Ovary (tissue), 9 donors: ENCODE measurements around the gene NTRK3. TPM values are rescaled to one million over a fixed set of nuclear protein-coding genes. Genes with fewer than 3 reads are reported as not detected.

Experiments
- DNase-seq, 5 donors: peaks; one replicate each; pipeline ENCODE4 v3.0.0-alpha.2; 2019 to 2020
- H3K27ac ChIP-seq, 2 donors: fragments of 200-600 bp; one replicate each; pipeline versions ENCODE4 v1.5.1 to v1.8.0; 2019 to 2022
- H3K27me3 ChIP-seq: fragments of 200-600 bp; one replicate; pipeline ENCODE4 v1.8.0; 2022
- H3K36me3 ChIP-seq: fragments of 200-600 bp; sonication (generic); one replicate; pipeline ENCODE4 v1.5.1; 2019
- H3K4me1 ChIP-seq: one replicate; pipeline ENCODE4 v1.8.1; 2013; ENCODE audit warnings: mild to moderate bottlenecking, moderate library complexity; ENCODE audit not compliant: insufficient read depth
- H3K4me3 ChIP-seq: fragments of 200-600 bp; sonication (generic); one replicate; pipeline ENCODE4 v1.5.1; 2017
- H3K9me3 ChIP-seq, 2 donors: fragments of 200-600 bp in 1 of 2; sonication (generic) in 1 of 2; one replicate each; pipeline versions ENCODE4 v1.5.1 to v1.8.1; 2013 to 2019; ENCODE audit warnings: mild to moderate bottlenecking in 1 of 2, moderate library complexity in 1 of 2
- EP300 ChIP-seq: sonication (generic); formaldehyde crosslinking; IDR thresholded peaks from one replicate; pipeline ENCODE4 v1.6.1; 2017; ENCODE audit warnings: antibody characterized with exemption
- POLR2A ChIP-seq: fragments of 450-650 bp; IDR thresholded peaks from one replicate; pipeline ENCODE4 v1.6.1; 2017; ENCODE audit warnings: antibody characterized with exemption, mild to moderate bottlenecking, moderate library complexity
- WGBS, 3 donors: extraction: QIAGEN DNeasy Blood & Tissue Kit in 1 of 3; methylation state at CpG; one replicate each; pipeline versions ENCODE4 v1.1.5 to v1.1.7; 2013 to 2017; 5-methylcytosine and 5-hydroxymethylcytosine counted together
- intact Hi-C, 4 donors: fragments of 100-400 bp; cut with DNase I; formaldehyde crosslinking; loops; one replicate each; pipeline versions ENCODE4 v1.11.0 to v1.15.1; 2022 to 2023
- polyA plus RNA-seq, 2 donors: library from polyadenylated mRNA; stranded (reverse); fragments of 200-250 nt in 1 of 2; fragments of 350-450 nt in 1 of 2; fragmentation: Illumina TruSeq in 1 of 2; extraction: RNeasy Lipid Tissue Mini Kit (QIAGEN cat#74804) in 1 of 2; gene quantifications; one replicate each; pipeline ENCODE4 v1.2.3, GENCODE V29; 2013 to 2014
- total RNA-seq, 7 donors: library from RNA; depleted of rRNA in 2 of 7; stranded (reverse); fragments of >200 nt in 2 of 7; fragmentation: NEBNext Ultra II Directional in 3 of 7; extraction: Animal tissue kit (Norgen Biotek cat#: 25700) in 3 of 7; gene quantifications; one replicate each; pipeline versions ENCODE4 v1.1.0 to v1.2.4, GENCODE V29; 2016 to 2023
- TF ChIP-seq, protein P1 (sequence below), 3 donors: fragments of 450-650 bp in 2 of 3; fragments of 200-600 bp in 1 of 3; IDR thresholded peaks; one replicate each; pipeline versions ENCODE4 v1.5.1 to v1.8.0; 2016 to 2022; ENCODE audit warnings: antibody characterized with exemption in 3 of 3, mild to moderate bottlenecking in 1 of 3
- donor health status: DM: no; HTN: no; CAD: no; lungs with moderate emphysema.
- donor health status: DM: no; HTN: no; CAD: no.
- donor health status: Bipolar disorder and iron deficiency.
- donor health status: DM: yes; HTN: yes; CAD: no.
- donor health status: DM: no; HTN: no; CAD: no.
- donor health status: DM: yes; HTN: yes; CAD: no.

NTRK3 gene
- total and polyA plus RNA-seq, 9 donors, result 0.77 to 14.6 (median 2.7) TPM

DNA sequence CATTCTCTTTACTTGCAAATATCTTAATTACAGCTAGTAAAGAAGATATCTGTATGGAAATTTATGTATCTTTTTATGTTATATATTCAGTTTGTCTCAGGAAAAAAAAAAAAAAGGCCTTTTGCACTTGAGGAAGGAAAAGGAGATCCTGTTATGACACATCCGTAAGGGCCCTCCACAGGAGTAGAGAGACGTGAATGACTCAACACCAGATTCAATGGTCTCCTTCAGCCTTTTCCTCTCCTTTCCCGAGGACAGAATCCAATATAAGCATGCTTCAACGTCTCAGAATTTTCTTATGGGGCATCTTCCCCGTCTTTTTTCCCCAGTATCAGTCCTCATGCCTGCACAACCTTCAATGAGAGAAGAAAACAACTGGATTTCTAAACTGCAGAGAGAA is 340.3 kb downstream of the NTRK3 start:
- intact Hi-C loops, result no loop called here
- Histone ChIP-seq H3K36me3 (no peaks in the 10 kb centered on the region), H3K9me3 (no peaks in the 10 kb centered on the region), H3K27me3 (no peaks in the 10 kb centered on the region), H3K4me3 (no peak overlapping the region), H3K27ac (no peak overlapping the region), H3K4me1 (no peaks in the 10 kb centered on the region)
- 66 to 74% (median 69%) methylated on average over 5 of the region's 5 CpGs for WGBS, 3 donors
- DNase-seq, result no peak
- TF ChIP-seq EP300, result no peak
- TF ChIP-seq POLR2A, result no peak
- TF ChIP-seq, protein P1, sequence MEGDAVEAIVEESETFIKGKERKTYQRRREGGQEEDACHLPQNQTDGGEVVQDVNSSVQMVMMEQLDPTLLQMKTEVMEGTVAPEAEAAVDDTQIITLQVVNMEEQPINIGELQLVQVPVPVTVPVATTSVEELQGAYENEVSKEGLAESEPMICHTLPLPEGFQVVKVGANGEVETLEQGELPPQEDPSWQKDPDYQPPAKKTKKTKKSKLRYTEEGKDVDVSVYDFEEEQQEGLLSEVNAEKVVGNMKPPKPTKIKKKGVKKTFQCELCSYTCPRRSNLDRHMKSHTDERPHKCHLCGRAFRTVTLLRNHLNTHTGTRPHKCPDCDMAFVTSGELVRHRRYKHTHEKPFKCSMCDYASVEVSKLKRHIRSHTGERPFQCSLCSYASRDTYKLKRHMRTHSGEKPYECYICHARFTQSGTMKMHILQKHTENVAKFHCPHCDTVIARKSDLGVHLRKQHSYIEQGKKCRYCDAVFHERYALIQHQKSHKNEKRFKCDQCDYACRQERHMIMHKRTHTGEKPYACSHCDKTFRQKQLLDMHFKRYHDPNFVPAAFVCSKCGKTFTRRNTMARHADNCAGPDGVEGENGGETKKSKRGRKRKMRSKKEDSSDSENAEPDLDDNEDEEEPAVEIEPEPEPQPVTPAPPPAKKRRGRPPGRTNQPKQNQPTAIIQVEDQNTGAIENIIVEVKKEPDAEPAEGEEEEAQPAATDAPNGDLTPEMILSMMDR (IDR thresholded peaks at IDR 0.05), result no peak

GRCh38 chr15:87910301-87910700 is 346.2 kb downstream of the NTRK3 start:
- no peak overlapping the region for H3K4me3 ChIP-seq
- no peaks in the 10 kb centered on the region for H3K36me3 ChIP-seq
- WGBS, 3 donors, result 49 to 84% (median 67%) methylated on average over 4 of the region's 4 CpGs
- DNase-seq, result no peak
- no peaks in the 10 kb centered on the region for H3K4me1 ChIP-seq
- TF ChIP-seq, protein P1 (IDR thresholded peaks at IDR 0.05), result no peak
- TF ChIP-seq POLR2A, result no peak
- intact Hi-C loops, result no loop called here
- H3K9me3 ChIP-seq, result no peaks in the 10 kb centered on the region
- no peaks in the 10 kb centered on the region for H3K27me3 ChIP-seq
- no peak overlapping the region for H3K27ac ChIP-seq

DNA sequence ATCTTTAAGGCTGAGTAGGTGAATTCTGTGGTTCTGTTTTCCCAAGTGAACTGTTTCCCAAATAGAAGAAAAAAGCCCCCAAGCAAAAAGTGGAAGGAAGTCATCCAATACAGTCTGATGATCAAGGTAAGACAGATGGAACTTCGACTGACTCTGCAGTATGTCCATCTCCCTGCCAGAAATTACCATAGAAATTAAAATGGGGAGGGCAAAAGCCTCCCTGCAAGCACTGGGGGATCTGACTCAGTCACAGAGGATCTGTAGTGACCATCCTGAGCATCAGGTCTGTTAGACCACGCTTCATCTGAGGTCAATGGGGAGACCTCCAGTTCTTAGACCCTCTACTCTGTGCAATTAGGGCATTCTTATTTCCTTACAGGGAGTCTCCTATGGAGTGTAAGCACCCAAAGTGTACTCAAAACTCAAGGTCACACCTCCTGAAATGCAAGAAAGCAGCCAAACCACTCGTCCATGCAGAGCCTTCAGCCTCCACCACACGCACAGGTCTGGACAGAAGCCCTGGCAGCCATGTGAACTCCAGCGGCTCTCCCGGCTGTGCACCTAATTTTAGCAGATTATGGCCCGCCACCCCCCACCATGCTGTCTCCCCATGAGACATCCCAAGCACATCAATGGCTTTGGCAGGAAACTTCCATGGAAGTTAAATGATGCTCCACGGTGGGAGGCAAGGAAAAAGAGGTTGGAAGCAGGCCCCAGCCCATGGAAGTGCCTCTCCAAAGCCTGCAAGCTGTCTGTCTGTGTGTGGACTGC is 348.7 kb downstream of the NTRK3 start:
- H3K27me3 ChIP-seq, result no peaks in the 10 kb centered on the region
- 29 to 51% (median 48%) methylated on average over 8 of the region's 8 CpGs for WGBS, 3 donors
- H3K4me3 ChIP-seq, result no peak overlapping the region
- no peak for DNase-seq
- no peaks in the 10 kb centered on the region for H3K4me1 ChIP-seq
- intact Hi-C loops, result no loop called here
- H3K9me3 ChIP-seq, result no peaks in the 10 kb centered on the region
- no peak overlapping the region for H3K27ac ChIP-seq
- TF ChIP-seq EP300, result no peak
- TF ChIP-seq, protein P1 (IDR thresholded peaks at IDR 0.05), result no peak
- no peak for TF ChIP-seq POLR2A
- no peaks in the 10 kb centered on the region for H3K36me3 ChIP-seq

- TF ChIP-seq POLR2A (no peak), EP300 (no peak)
- TF ChIP-seq, protein P1 (IDR thresholded peaks at IDR 0.05), result no peak
- DNase-seq, result no peak
- Histone ChIP-seq H3K9me3 (no peaks in the 10 kb centered on the region), H3K36me3 (no peaks in the 10 kb centered on the region), H3K4me1 (no peaks in the 10 kb centered on the region), H3K4me3 (no peak overlapping the region), H3K27me3 (no peaks in the 10 kb centered on the region), H3K27ac (no peak overlapping the region)
- intact Hi-C loops, result no loop called here
- WGBS, 3 donors, result 79 to 82% (median 79%) methylated on average over 6 of the region's 6 CpGs
Measured at GRCh38 chr15:87906444-87906843, 350.1 kb downstream of the NTRK3 start.
